Lower lobe of right lung (tissue), 2 donors: ENCODE measurements around the gene YAF2. TPM values are rescaled to one million over a fixed set of nuclear protein-coding genes. Genes with fewer than 3 reads are reported as not detected.
A peak's percentile ranks its signal among the peaks of the same experiment; 100 is the strongest.
"Not testable (repeated sequence)": the region's sequence is repeated elsewhere in the genome, so short reads cannot be mapped to it uniquely, and the experiment has no call there.

Source experiments
- ATAC-seq, 2 donors: fragments of 200-7000 bp; cut with Tn5 transposase; one replicate each; pipeline ENCODE4 v1.9.1; 2020 to 2022; ENCODE audit warnings: mild to moderate bottlenecking in 2 of 2, moderate library complexity in 2 of 2
- DNase-seq: peaks from one replicate; pipeline ENCODE4 v3.0.0-alpha.2; 2020
- H3K27ac ChIP-seq: fragments of 200-600 bp; one replicate; pipeline ENCODE4 v1.8.0; 2022
- H3K27me3 ChIP-seq: fragments of 200-600 bp; one replicate; pipeline ENCODE4 v1.8.0; 2022; ENCODE audit warnings: low read depth
- H3K36me3 ChIP-seq: fragments of 200-600 bp; one replicate; pipeline ENCODE4 v1.8.0; 2022; ENCODE audit warnings: mild to moderate bottlenecking
- H3K4me1 ChIP-seq: fragments of 200-600 bp; one replicate; pipeline ENCODE4 v1.8.0; 2022
- H3K4me3 ChIP-seq: fragments of 200-600 bp; one replicate; pipeline ENCODE4 v1.8.0; 2022; ENCODE audit warnings: mild to moderate bottlenecking
- H3K9me3 ChIP-seq: fragments of 200-600 bp; one replicate; pipeline ENCODE4 v1.8.0; 2022
- intact Hi-C: fragments of 100-400 bp; cut with DNase I; formaldehyde crosslinking; loops from one replicate; pipeline ENCODE4 v1.11.0; 2022
- total RNA-seq: library from RNA; stranded (reverse); fragmentation: NEBNext Ultra II Directional; extraction: Animal tissue kit (Norgen Biotek cat#: 25700); gene quantifications from one replicate; pipeline ENCODE4 v1.2.1, GENCODE V29; 2021
- TF ChIP-seq, protein P1 (sequence below): fragments of 200-600 bp; IDR thresholded peaks from one replicate; pipeline ENCODE4 v1.8.0; 2022; ENCODE audit warnings: antibody characterized with exemption, mild to moderate bottlenecking
- donor health status: DM: no; HTN: yes; CAD: no; lungs with severe emphysema.

The YAF2 gene
- total RNA-seq, 1 donor from 2014 or later = 25.1 TPM

DNA sequence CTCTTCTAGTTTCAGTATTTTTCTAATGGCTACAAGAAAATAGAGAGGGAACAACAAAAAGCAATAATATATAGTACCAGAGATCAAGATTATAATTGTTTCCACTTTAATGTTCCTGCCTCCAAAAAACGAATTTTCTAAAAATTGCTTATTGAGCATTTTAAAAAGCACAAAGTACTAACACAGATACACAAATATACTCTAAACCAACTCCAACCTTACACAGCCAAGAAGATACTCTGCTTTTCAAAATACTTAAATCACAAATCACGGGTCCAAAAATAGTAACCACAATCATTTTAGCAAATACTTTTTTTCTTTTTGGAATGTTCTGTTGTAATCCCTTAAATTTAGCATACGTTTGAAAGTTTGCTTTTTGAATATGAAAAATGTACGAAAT, 2.0 kb downstream of the YAF2 start:
- TF ChIP-seq, protein P1, sequence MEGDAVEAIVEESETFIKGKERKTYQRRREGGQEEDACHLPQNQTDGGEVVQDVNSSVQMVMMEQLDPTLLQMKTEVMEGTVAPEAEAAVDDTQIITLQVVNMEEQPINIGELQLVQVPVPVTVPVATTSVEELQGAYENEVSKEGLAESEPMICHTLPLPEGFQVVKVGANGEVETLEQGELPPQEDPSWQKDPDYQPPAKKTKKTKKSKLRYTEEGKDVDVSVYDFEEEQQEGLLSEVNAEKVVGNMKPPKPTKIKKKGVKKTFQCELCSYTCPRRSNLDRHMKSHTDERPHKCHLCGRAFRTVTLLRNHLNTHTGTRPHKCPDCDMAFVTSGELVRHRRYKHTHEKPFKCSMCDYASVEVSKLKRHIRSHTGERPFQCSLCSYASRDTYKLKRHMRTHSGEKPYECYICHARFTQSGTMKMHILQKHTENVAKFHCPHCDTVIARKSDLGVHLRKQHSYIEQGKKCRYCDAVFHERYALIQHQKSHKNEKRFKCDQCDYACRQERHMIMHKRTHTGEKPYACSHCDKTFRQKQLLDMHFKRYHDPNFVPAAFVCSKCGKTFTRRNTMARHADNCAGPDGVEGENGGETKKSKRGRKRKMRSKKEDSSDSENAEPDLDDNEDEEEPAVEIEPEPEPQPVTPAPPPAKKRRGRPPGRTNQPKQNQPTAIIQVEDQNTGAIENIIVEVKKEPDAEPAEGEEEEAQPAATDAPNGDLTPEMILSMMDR = no peak
- Histone ChIP-seq H3K36me3 (peaks cover 9% of the 10 kb centered on the region), H3K4me3 (no peak overlapping the region), H3K27me3 (no peaks in the 10 kb centered on the region), H3K27ac (peak overlapping the region; percentile 65), H3K4me1 (peaks cover 27% of the 10 kb centered on the region), H3K9me3 (no peaks in the 10 kb centered on the region)
- intact Hi-C loops = no loop called here
- no peak for DNase-seq
- no peak for ATAC-seq

DNA sequence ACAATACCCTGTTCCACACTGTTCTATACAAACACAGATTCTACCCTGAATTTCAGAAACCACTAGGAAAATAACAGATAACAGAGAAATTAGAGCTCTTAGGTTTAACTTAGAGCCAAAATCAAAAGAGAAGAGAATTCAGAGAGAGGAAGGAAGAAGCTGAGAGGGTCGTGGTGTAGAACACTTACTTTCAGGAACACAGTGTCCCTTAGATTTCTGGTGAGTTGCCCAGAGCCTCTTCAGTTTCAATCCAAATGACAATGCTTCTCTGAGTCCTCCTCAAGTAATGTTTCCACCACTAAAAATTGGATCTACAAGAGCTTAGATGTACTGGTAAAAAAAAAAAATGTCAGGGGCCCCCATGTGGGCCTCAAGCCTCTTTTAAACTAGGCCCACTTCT, 2.6 kb downstream of the YAF2 start:
- ATAC-seq = no peak

DNA sequence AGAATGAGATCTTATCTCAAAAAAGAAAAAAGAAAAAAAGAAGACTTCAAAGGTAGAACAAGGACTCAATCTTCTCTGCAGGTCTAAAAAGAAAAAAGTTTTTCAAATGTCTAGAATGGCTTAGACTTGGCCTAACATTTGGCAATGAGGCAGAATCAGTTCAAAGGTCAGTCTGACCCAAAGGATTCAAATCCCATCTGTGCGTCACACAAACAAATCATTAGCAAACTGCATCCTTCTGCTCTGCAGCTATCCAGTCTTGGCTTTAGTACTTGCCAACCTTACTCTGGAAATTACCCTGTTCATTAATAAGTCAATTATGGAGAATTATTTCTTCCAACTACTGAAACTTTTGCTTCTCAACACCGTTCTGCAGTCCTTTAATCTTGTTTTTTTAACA, 3.1 kb downstream of the YAF2 start:
- intact Hi-C loops = no loop called here
- no peak for ATAC-seq
- Histone ChIP-seq H3K4me1 (peaks cover 32% of the 10 kb centered on the region), H3K9me3 (no peaks in the 10 kb centered on the region), H3K27ac (peak overlapping the region; percentile 32), H3K36me3 (peaks cover 9% of the 10 kb centered on the region), H3K4me3 (no peak overlapping the region), H3K27me3 (no peaks in the 10 kb centered on the region)
- TF ChIP-seq, protein P1 = no peak
- DNase-seq = no peak

More for the DNA sequence above, 2.6 kb downstream of the YAF2 start:
- intact Hi-C loops = no loop called here
- TF ChIP-seq, protein P1 = no peak
- Histone ChIP-seq H3K9me3 (no peaks in the 10 kb centered on the region), H3K36me3 (peaks cover 9% of the 10 kb centered on the region), H3K4me1 (peaks cover 31% of the 10 kb centered on the region), H3K27ac (peak overlapping the region; percentile 65), H3K4me3 (no peak overlapping the region), H3K27me3 (no peaks in the 10 kb centered on the region)
- DNase-seq = no peak

DNA sequence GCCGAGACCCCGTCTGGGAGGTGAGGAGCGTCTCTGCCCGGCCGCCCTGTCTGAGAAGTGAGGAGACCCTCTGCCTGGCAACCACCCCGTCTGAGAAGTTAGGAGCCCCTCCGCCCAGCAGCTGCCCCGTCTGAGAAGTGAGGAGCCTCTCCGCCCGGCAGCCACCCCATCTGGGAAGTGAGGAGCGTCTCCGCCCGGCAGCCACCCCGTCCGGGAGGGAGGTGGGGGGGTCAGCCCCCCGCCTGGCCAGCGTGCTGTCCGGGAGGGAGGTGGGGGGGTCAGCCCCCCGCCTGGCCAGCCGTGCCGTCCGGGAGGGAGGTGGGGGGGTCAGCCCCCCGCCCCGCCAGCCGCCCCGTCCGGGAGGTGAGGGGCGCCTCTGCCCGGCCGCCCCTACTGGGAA, 10.5 kb downstream of the YAF2 start:
- ATAC-seq, H3K9me3 ChIP-seq, H3K27me3 ChIP-seq, H3K27ac ChIP-seq, intact Hi-C loops, H3K36me3 ChIP-seq, H3K4me3 ChIP-seq, H3K4me1 ChIP-seq, DNase-seq: not testable (repeated sequence)

DNA sequence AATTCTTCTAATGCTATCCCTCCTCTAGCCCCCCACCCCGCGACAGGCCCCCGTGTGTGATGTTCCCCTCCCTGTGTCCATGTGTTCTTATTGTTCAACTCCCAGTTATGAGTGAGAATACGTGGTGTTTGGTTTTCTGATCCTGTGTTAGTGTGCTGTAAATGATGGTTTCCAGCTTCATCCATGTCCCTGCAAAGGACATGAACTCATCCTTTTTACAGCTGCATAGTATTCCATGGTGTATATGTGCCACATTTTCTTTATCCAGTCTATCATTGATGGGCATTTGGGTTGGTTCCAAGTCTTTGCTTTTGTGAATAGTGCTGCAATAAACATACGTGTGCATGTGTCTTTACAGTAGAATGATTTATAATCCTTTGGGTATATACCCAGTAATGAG, 13.5 kb downstream of the YAF2 start:
- DNase-seq, H3K9me3 ChIP-seq, H3K36me3 ChIP-seq, H3K27me3 ChIP-seq, intact Hi-C loops, H3K27ac ChIP-seq, H3K4me1 ChIP-seq, H3K4me3 ChIP-seq, ATAC-seq: not testable (repeated sequence)

DNA sequence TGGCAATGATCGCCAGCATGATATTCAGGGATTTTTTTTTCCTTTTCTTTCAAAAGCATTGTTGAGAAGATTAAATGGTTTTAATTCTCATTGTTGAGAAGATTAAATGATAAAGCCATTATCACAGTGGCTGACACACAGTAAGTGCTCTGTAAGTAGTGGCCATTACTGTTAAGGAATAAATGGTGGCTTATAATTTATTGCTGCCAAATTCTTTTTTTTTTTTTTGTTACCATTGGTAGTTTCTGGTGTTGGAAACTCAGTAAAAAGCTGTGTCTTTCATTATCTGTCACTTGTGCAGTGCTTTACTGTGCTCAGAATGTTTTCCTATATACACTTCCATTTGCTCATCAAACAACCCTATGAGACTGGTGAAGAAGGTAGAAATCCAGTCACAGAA, 15.3 kb downstream of the YAF2 start:
- Histone ChIP-seq H3K36me3 (no peaks in the 10 kb centered on the region), H3K27me3 (no peaks in the 10 kb centered on the region), H3K4me1 (no peaks in the 10 kb centered on the region), H3K9me3 (no peaks in the 10 kb centered on the region), H3K27ac (no peak overlapping the region), H3K4me3 (no peak overlapping the region)
- TF ChIP-seq, protein P1 = no peak
- ATAC-seq = no peak
- intact Hi-C loops = no loop called here
- no peak for DNase-seq

DNA sequence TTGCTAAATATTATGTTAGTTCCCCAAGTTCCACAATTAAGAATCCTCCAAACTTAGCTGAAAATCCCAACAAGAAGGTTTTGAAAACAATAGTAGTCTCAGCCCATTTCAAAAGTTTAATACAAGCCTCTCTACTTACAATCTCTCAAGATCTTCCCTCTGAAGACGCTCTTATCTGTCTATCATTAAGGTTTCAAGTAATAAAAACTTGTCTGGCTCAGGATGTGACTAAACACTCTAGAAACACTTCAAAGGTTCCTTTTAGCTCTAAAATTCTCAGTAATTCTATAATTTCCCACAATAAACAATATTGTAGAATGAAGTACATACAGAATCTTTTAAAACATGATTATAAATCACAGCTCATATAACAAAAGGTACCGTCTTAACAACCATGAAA, 16.3 kb downstream of the YAF2 start:
- H3K4me3 ChIP-seq = no peak overlapping the region
- ATAC-seq (no peak), DNase-seq (no peak)
- H3K4me1 ChIP-seq = no peaks in the 10 kb centered on the region
- intact Hi-C loops = no loop called here
- H3K36me3 ChIP-seq = no peaks in the 10 kb centered on the region
- H3K27me3 ChIP-seq = no peaks in the 10 kb centered on the region
- no peak overlapping the region for H3K27ac ChIP-seq
- TF ChIP-seq, protein P1 = no peak
- no peaks in the 10 kb centered on the region for H3K9me3 ChIP-seq
